GM19452 (cell line): ENCODE results near the gene NOVA2.

Experiments used
- ATAC-seq: cut with Tn5 transposase; IDR thresholded peaks from one replicate; pipeline ENCODE4 v1.9.1; 2021; ENCODE audit not compliant: unreplicated experiment

NOVA2 gene

DNA sequence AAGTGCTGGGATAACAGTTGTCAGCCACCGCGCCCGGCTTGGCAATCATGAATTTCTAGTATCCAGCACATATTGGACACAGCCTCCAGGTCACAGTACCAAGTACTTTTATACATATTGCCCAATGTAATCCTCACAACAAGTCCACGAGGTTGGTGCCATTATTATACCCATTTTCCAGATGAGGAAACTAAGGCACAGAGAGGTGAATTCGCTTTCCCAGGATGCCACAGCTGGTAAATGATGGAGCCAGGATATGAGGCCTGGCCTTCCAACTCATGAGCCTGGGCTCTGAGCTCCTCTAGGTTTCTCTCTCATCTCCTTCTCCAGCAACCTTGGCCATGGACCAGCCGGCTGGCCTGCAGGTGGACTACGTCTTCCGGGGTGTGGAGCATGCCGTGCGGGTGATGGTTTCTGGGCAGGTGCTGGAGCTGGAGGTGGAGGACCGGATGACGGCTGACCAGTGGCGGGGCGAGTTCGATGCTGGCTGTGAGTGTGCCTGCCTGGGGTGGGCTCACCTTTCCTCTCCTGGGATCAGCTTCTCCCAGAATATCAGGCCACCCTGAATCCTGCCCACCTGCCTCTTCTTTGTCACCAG, 29.1 kb upstream of the NOVA2 start:
- no peak for ATAC-seq

DNA sequence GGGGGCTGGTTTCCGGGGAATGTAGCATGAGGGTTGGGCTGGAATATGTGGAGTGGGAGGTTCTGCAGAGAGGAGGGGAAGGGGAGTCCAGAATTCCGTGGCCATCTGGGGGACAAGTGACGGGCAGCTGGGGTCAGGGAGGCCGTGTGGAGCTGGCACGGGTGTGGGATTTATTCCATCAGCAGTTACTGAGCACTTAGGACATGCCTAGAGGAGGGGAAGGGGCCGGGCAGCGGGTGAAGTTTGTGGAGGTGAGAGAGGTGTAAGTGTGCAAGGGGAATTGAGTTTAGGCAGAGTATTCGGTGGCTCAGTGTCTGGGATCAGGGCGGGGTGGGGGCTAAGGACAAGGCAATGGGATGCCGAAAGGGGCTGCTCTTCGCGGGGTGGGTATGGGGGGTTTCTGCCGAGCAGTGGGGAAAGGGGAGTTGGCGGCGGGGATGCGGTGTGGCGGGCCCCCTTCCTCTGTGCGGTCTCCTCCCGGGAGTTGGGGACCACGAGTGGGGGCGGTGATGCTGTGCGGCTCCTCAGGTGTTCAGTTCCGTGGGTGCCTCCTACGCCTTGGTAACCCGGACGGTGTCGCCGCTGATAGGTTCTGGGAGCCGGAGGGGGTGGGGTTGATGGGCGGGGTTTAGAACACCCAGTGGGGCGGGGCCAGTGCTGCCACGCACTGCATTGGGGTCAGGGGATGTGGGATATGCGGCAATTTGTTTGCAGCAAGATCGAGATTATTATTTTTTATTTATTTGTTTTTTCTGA, 27.0 kb upstream of the NOVA2 start:
- no peak for ATAC-seq

DNA sequence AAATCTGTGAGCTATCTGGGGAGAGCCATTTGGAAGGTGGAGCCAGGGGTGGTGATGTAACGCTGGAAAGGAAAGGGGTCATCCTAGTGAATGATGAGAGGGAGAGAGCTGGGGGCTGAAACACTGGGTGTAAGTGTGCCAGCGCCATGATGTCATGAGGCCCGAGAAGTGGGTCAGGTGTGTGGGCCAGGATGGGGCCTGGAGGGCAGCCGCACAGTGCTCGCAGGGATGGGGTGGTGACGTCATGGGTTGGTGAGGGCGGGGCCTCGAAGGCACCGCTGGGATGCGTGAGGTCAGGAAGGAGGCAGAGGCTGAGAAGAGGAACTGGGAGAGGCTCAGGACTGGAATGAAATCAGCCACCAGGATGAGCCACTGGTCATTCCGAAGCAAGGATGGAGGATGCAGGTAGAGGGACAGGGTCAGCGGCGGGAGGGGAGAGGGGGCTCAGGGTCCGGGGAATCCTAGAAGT, 26.0 kb upstream of the NOVA2 start:
- ATAC-seq: no peak

DNA sequence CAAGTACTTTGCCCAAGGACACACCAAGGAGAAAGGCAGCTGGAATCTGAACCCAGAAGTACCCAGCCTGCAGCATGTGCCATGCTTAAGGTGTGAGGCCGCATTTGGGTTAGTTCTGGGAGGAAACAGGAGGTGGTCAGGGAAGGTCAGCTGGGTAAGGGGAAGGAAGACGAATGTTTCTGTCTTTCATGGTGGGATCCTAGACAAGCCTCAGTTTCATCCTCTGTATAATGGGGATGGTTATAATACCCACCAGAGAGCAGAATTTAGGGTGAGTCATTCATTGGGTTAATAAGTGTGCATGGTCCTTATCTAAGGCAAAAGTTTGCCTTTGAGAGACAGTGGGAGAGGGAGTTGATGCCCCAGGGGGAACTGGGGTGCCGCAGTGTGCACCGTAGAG, 25.2 kb upstream of the NOVA2 start:
- ATAC-seq: no peak

DNA sequence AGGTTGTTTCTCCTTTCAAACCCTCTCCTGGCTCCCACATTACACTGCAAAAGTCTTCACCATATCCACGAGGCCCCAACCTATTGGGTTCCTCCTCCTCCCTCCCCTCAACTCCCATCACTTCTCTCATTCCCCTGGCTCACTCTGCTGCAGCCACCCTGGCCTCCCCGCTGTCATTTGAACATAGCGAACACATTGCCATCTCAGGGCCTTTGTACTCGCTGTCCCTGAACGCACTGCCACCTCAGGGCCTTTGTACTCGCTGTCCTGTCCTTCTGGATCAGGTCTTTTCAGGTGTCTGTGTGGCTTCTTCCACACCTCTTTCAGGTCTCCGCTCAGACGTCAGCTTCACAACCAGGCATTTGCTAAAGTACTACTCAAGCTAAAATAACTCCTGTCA, 23.3 kb upstream of the NOVA2 start:
- ATAC-seq: no peak

DNA sequence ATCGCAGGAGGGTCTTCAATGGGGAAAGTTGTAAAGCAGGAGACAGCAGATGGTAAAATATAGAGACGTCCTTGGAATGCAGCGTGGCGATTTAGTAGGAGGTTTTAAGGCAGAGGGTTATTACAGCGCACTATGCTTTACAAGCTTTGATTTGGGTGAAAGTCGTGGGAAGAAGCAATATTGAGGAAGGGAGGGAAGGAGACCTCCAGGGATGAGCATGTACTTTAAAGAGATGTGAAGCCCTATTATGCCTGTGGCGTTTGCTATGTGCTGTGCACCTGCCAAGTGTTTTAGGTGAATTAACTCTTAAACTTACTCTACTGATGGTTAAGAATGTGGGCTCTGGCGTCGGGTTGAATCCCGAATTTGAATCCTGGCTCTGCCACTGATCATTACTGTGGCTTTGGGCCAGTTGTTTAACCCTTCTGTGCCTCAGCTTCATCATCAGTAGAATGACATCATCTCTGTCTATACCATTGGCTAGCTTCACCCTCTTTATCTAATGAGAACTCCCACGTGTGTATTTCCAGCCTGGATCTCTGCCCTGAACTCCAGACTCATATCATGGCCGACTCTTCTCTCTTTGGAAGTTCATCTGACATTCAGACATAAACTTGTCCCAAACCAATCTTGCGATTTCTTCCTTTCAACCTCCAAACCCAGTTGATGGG, 22.2 kb upstream of the NOVA2 start:
- no peak for ATAC-seq

DNA sequence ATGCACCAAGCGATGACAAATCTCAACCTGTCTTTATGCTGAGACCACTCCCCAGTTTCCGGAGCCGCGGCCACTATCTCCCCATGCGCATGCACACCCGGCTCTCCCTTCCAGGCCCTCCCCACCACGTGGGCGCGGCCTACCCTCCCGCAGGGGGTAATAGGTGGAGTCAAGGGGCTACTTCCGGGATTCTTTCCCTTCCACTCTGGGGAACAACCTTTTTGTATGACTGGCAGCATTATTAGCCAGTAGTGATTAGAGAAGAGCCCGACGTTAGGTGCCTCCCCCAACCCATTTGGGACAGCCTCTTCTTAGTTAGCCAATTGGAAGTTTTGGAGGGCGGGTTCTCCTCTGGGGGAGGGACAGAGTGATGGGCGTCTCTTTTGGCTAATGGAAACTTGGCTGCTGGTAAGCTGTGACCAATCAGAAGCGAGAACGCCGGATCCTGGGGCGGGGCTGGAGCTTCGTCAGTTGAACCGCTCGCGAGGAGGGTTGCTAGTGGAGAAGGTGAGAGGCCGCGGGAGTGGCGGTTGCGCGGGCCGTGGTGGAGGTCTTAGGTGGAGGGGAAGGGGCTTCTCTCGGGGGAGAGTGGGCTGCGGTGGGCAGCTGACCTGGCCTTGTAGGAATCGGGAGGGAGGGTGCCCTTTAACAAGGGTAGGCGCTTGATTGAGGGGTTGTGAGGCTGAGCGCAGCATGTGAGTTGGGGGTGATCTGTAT, 21.5 kb upstream of the NOVA2 start, which contains the start of gene CCDC61:
TSS of gene CCDC61 (plus strand) at position 470 of the 717 bp plus-strand sequence. CDS start 7,552 bp downstream, outside the sequence.
- peak; percentile 94 for ATAC-seq

DNA sequence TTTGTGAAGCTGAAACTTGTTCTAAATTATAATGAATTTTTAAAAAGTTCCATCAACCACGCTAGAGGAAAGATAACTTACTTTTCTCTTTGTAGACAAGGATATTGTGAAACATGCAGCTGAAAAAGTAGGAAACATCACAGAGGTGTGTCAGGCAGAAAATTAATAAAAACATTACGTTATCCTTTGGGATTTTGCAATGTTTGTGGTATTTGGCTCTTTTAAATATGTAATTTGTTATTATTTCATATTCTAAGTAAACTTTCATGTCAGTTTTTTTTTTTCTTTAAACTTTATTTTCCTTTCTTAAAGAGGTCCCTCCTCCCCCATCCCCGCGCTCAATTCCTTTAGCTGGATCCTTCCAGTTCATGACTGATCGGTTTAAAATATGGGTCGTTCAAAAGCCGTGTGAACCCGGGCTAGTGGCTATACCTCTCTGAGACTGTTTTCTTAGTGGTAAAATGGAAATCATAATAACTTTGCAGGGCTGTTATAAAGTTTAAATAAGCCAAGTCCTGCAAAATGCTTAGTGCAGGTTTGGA, 20.9 kb upstream of the NOVA2 start:
- ATAC-seq: no peak

DNA sequence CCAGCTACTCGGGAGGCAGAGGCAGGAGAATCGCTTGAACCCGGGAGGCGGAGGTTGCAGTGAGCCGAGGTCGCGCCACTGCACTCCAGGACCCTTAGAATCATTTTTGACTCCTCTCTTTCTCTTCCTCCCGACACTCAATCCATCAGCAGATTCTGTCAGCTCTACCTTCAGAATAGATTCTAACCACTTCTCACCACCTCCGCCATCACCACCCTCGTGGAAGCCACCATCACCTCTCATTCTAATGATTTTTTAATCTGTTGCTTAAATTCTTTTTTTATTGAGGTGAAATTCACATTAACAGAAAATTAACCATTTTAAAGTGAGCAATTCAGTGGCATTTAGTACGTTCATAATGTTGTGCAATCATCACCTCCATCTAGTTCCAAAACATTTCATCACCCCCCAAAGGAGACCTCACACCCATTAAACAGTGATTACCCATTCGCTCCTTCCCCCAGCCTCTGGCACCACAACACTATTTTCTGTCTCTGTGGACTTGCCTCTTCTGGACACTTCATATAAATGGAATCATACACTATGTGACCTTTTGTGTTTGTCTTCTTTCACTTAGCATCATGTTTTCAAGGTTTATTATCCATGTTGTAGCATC, 16.6 kb upstream of the NOVA2 start:
- ATAC-seq: no peak

DNA sequence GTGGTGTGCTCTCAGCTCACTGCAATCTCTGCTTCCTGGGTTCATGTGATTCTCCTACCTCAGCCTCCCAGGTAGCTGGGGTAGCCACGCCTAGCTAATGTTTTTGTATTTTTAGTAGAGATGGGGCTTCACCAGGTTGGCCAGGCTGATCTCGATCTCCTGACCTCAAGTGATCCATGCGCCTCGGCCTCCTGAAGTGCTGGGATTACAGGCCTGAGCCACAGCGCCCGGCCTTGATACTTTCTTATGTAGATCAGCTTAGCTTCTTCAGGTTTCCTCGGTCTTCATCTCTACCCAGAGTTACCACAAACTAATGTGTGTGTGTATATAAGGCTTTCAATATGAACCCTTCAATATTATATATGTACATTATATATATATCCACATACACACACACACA, 11.7 kb upstream of the NOVA2 start:
- no peak for ATAC-seq

DNA sequence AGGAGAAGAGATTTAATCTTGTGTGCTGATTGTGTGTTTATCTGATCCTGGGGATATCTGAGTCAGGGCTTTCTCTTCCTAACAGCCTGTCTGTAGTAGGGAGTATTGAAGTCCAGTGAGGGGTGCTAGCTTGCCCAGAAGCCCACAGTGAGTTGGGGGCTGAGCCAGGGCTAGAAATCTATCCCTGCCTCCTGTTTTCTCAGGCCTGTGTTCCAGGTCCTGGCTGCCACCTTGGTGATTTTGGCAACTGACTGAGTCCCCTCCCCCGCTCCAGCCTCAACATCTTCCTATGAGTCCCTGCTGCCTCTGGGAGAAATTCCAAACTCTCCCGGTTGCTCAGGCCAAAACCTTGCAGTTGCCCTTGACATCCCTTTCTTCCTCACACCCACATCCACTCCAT, 7.7 kb upstream of the NOVA2 start:
- no peak for ATAC-seq

DNA sequence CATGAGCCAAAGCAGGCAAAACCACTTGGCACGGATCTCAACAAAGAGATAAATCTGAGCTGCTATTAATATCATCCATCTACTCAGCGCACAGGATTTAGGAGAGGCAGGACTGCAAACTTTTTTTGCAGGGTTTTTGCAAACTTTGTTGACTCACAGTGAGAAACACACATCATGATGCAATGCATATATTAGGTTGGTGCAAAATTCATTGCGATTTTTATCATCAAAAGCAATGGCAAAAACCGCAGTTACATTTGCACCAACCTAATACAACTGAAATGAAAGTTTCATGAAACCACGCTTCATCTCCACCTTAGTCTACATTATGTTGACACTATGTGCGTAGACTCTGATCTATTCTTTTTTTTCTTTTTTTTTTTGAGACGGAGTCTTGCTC, 4.5 kb upstream of the NOVA2 start:
- ATAC-seq: no peak

DNA sequence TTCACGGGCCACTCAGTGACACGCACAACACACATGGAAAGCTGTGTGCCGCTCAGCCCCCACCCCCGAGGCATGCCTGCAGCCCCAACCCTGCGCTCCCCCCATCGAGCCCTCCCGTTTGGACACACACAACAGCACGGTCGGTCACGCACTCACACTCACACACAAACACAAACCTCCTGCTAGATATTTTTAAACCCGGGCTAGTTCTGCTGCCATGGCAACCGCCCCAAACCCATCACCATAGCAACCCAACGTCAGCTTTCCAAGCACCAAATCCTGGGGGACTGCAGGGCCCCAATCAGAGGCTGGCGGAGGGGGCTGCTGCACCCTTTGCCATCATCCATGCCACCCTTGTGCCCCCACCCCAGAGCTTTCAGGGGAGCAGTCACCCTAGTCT, 2.5 kb upstream of the NOVA2 start:
- ATAC-seq: no peak

DNA sequence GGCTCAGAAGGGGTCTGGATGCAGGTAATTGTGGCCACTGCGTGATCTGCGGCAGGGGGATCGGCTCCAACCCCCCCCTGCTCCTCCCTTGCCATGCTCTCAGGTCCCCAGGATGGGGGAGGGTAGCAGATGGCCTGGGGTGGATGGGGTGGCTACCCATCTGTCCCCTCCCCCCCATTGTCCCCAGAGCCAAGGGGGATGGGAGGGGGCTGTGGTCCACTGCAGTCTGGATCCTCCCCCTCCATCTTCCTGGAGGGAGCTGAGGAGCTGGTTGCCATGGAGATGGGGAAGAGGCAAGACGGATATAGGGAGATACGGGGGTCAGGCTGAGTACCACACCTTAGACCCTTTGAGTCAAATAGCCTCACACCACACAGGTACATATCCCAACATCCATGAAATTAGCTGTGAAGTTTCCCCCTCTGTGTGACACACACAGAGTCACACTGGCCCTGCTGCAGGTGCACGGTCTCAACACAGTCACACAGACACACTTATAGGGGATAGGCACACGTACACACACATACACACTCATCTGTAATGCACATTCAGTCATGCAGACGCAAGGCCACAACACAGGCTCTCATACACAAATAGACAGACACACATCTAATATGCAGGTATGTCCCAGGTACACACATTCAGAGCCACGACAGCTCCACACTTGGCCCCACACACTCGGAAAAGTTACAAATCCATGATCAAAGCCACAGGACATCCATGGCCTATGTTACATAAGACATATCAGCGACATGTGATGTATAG, 1.8 kb upstream of the NOVA2 start:
- ATAC-seq: no peak

DNA sequence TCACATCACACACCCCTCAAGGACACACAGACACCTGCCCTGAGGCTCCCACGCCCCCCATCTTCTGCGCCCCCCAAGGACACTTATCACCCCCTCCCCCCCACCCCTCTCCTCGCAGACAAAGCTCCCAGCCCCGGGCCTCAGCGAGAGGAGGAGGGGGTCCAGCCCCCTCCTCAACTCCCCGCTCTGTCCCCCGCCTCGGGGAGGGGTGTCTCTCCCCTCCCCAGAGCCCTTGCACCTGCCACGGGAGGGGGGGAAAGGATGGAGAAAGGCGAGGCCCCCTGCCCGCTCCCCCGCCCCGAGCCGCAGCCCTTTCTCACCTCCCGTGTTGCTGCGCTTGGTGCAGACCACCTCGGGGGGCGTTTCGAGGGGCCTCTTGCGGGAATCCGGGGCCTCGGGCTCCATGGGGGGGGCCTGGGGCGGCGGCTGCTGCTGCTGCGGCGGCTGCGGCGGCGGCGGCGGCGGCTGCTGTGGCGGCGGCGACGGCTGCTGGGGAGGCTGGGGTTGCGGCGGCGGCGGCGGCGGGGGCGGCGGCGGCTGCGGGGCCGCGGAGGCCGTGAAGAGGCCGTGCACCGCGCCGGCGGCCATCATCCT, 621 bp downstream of the NOVA2 start:
- no peak for ATAC-seq

DNA sequence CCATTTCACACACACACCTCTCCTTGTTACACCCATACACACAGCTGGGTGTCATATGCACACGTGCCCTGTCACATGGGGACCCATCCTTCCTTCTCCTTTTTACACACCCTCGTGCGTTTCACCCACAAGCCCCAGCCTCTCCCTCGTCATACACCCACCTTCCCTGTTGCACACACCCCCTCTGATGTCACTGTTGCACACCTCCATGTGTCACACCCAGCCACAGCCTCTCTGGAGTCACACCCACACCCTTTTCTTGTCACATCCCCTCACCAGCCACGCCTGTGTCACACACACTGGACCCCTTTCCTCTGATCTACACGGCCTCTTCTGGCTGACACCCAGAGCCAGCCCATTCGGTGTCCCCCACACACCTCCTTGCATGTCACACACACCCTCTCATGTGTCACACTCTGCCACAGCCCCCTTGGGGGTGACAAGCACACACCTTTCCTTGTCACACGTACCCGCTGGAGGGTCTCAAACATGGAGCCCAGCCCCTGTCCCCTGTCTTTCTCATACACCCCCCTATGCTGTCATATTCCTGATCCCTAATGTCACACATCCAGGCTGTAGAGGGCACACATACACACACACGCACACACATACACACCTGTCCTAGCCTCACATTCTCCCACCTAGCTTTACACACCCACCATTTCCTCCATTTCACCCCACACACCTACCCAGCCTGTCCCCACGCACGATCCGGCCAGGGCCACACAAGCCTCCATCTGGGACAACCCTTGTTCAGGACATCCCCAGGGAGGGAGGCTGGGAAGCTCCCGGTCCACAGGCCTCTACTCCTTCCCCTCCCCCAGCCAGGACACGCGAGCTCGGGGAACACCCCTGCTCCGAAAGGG, 1.4 kb downstream of the NOVA2 start:
- ATAC-seq: no peak

DNA sequence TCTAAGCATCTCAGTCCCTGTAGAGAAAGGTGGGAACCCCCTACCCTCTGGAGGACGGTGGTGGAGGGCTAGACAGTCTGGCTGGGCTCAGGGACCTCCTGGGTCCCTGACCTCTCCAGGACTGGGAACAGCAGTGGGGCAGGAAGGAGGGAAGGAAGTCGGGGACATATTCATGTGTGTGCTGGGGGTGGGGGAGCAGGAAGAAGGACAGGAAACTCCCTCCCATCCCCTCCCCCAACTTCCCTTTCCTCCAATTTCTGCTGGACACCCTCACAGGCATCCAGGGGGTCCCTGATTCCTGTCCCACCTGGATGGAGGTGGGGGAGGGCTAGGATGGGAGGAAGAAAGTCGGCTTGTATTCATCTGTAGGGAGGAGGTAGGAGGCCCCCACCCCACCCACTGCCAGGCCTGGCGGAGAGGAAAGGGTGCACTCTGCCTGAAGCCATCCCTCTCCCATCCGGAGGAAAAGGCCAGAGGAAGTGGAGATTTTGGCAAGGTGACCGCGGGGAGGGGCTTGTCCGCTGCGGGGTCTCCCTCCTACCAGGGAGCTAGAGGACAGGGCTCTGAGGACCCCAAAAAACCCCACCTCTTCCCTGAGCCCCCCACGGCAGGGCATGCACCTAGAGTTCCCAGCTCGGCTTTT, 2.3 kb downstream of the NOVA2 start:
- no peak for ATAC-seq

DNA sequence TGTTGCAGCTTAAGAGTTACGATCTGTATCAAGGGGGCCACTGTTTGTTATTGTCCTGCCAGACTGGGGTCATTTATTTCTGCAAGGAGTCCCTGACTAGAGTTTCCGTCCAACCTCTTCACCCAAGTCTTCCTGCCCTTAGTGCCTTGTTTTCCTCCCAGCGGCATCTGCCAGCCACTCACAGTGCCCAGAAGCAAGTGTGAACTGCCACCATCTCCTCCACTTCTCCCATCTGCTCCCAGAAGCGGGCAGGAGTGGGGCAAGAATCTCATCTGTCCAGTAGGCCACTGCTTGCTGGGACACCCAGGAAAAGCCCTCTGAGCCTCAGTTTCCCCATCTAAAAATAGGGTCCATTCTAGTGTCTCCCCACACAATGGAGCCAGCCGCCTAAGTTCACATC, 4.0 kb downstream of the NOVA2 start:
- no peak for ATAC-seq
